OCI-LY7 (cell line): ENCODE data around the gene BAHCC1. TPM values are rescaled to one million over a fixed set of nuclear protein-coding genes. Genes with fewer than 3 reads are reported as not detected.

Experiments used
- BruUV-seq: library from RNA; stranded (reverse); fragments of 400-500 nt; replicated peaks from 2 replicates; lab custom pipeline; 2021; lab: Mats Ljungman, UMichigan
- CTCF ChIA-PET: fragments of 300-600 bp; sonication (Branson Sonifier 250); formaldehyde crosslinking; loops from one replicate; lab custom pipeline; 2022; ENCODE audit warnings: antibody characterized with exemption; ENCODE audit not compliant: unreplicated experiment; lab: Charles Lee
- POLR2A ChIA-PET: fragments of 300-600 bp; sonication (Branson Sonifier 250); formaldehyde crosslinking; loops from one replicate; lab custom pipeline; 2022; ENCODE audit warnings: antibody characterized with exemption; lab: Charles Lee
- DNase-seq: peaks from one replicate; pipeline ENCODE4 v3.0.0-alpha.2; 2015; ENCODE audit warnings: low spot score
- H2AFZ ChIP-seq: fragments of 200-600 bp; sonication (generic), shearing (Covaris generic); 2 replicates; pipeline ENCODE4 v1.6.1; 2014; ENCODE audit warnings: mild to moderate bottlenecking, antibody characterized with exemption, low read length, moderate library complexity
- H3K27ac ChIP-seq: fragments of 200-600 bp; sonication (generic); 2 replicates; pipeline ENCODE4 v1.5.1; 2014; ENCODE audit warnings: mixed run types, low read depth, mild to moderate bottlenecking, moderate library complexity, low read length, inconsistent platforms; ENCODE audit not compliant: poor library complexity, severe bottlenecking
- H3K36me3 ChIP-seq: fragments of 200-600 bp; sonication (generic); 2 replicates; pipeline ENCODE4 v1.6.1; 2014; ENCODE audit warnings: mild to moderate bottlenecking, antibody characterized with exemption, low read length, moderate library complexity, mixed read lengths; ENCODE audit not compliant: insufficient read depth
- H3K4me1 ChIP-seq: fragments of 200-600 bp; sonication (generic); 2 replicates; pipeline ENCODE4 v1.5.1; 2014; ENCODE audit warnings: mild to moderate bottlenecking, low read length; ENCODE audit not compliant: insufficient read depth, poor library complexity, severe bottlenecking
- H3K4me2 ChIP-seq: fragments of 200-600 bp; sonication (generic); 2 replicates; pipeline ENCODE4 v1.6.1; 2014; ENCODE audit warnings: mild to moderate bottlenecking, low read length
- H3K4me3 ChIP-seq: fragments of 200-600 bp; sonication (generic); 2 replicates; pipeline ENCODE4 v1.5.1; 2014; ENCODE audit warnings: mild to moderate bottlenecking, low read depth, low read length; ENCODE audit not compliant: poor library complexity, severe bottlenecking
- H3K79me2 ChIP-seq: fragments of 200-600 bp; sonication (generic); 2 replicates; pipeline ENCODE4 v1.6.1; 2016; ENCODE audit warnings: low read depth, mild to moderate bottlenecking, low read length, moderate library complexity, mixed read lengths; ENCODE audit not compliant: insufficient read depth
- H3K9me2 ChIP-seq: fragments of 200-600 bp; sonication (generic); 2 replicates; pipeline ENCODE4 v1.6.1; 2016; ENCODE audit warnings: mild to moderate bottlenecking, low read length, mixed read lengths; ENCODE audit not compliant: insufficient read depth
- H3K9me3 ChIP-seq: fragments of 200-600 bp; sonication (generic); 2 replicates; pipeline ENCODE4 v1.6.1; 2014; ENCODE audit warnings: mild to moderate bottlenecking, mixed run types, low read length, mixed read lengths
- H4K20me1 ChIP-seq: fragments of 200-600 bp; sonication (generic); 2 replicates; pipeline ENCODE4 v1.6.1; 2014; ENCODE audit warnings: mild to moderate bottlenecking, antibody characterized with exemption, low read length, moderate library complexity, mixed read lengths; ENCODE audit not compliant: insufficient read depth
- EZH2phosphoT487 ChIP-seq: fragments of 200-600 bp; sonication (generic); IDR thresholded peaks from 2 replicates; pipeline ENCODE4 v1.6.1; 2018; ENCODE audit warnings: low read depth, borderline replicate concordance, mild to moderate bottlenecking, mixed run types, antibody characterized with exemption, low read length, moderate library complexity, mixed read lengths
- intact Hi-C: fragments of 100-400 bp; cut with micrococcal nuclease; formaldehyde crosslinking; loops from one replicate; pipeline ENCODE4 v1.10.0; 2022; ENCODE audit not compliant: unreplicated experiment
- total RNA-seq, 2 experiments: library from RNA; depleted of rRNA in 1 of 2; stranded (reverse); fragments of >200 nt in 1 of 2; shearing (Covaris generic) in 1 of 2; gene quantifications; 2 replicates each; pipeline ENCODE4 v1.2.3, GENCODE V29; 2014 to 2022
- TF ChIP-seq, protein P1 (sequence below): fragments of 200-600 bp; sonication (generic); conservative IDR thresholded peaks from 2 replicates; pipeline ENCODE4 v1.5.1; 2014; ENCODE audit warnings: mild to moderate bottlenecking, antibody characterized with exemption, low read length, moderate library complexity, mixed read lengths

BAHCC1 gene
- total RNA-seq, 2 experiments from 2014 or later = 5.2 to 5.5 TPM

DNA sequence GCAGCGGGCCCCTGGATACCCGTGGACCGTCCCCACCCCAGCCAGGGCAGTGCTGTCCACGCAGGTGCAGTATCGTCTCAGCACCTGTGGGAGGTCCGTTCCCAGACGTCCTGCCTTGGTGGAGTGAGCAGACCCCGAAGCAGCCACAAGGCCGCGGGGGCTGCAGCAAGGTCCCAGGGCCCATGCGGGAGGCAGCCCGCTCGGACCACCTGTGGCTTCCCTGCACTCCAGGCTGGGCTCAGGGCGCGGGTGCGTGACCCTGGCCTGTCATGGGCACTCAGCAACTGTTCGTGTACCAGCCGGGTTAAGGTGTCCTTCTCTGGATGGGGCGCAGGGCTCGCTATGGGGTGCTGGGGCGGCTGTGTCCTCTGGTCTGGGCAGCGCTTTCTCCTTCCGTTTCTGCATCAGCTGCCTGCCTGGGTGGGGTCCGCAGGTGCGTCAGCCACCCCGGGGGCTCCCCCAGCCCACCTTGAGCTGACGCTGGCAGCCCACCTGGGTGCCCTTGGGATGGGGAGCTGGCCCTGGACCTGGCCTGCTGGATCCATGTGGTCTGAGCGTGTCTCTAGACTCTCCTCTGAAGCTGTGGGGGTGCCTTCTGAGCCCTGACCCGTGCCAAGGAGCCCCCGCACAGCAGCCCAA, 18.4 kb downstream of the BAHCC1 start:
- Histone ChIP-seq H4K20me1 (no peaks in the 10 kb centered on the region), H3K4me1 (no peaks in the 10 kb centered on the region), H3K79me2 (no peaks in the 10 kb centered on the region), H2AFZ (no peak overlapping the region), H3K9me2 (no peaks in the 10 kb centered on the region), H3K27ac (no peak overlapping the region), H3K4me3 (no peak overlapping the region), H3K9me3 (no peaks in the 10 kb centered on the region), H3K36me3 (no peaks in the 10 kb centered on the region), H3K4me2 (no peak overlapping the region)
- ChIA-PET CTCF (no interaction called here), POLR2A (no interaction called here)
- intact Hi-C loops = no loop called here
- no peak for DNase-seq
- no TSS peak for BruUV-seq
- TF ChIP-seq, protein P1, sequence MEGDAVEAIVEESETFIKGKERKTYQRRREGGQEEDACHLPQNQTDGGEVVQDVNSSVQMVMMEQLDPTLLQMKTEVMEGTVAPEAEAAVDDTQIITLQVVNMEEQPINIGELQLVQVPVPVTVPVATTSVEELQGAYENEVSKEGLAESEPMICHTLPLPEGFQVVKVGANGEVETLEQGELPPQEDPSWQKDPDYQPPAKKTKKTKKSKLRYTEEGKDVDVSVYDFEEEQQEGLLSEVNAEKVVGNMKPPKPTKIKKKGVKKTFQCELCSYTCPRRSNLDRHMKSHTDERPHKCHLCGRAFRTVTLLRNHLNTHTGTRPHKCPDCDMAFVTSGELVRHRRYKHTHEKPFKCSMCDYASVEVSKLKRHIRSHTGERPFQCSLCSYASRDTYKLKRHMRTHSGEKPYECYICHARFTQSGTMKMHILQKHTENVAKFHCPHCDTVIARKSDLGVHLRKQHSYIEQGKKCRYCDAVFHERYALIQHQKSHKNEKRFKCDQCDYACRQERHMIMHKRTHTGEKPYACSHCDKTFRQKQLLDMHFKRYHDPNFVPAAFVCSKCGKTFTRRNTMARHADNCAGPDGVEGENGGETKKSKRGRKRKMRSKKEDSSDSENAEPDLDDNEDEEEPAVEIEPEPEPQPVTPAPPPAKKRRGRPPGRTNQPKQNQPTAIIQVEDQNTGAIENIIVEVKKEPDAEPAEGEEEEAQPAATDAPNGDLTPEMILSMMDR = no peak
- TF ChIP-seq EZH2phosphoT487 = no peak

- BruUV-seq = no TSS peak
- H3K9me2 ChIP-seq = no peaks in the 10 kb centered on the region
- H3K36me3 ChIP-seq = no peaks in the 10 kb centered on the region
- no peak overlapping the region for H3K4me3 ChIP-seq
- DNase-seq = no peak
- H2AFZ ChIP-seq = no peak overlapping the region
- no peaks in the 10 kb centered on the region for H3K9me3 ChIP-seq
- H3K4me1 ChIP-seq = no peaks in the 10 kb centered on the region
- H4K20me1 ChIP-seq = no peaks in the 10 kb centered on the region
- intact Hi-C loops = no loop called here
- no peaks in the 10 kb centered on the region for H3K79me2 ChIP-seq
- TF ChIP-seq, protein P1 = no peak
- TF ChIP-seq EZH2phosphoT487 = no peak
- no peak overlapping the region for H3K27ac ChIP-seq
- ChIA-PET CTCF (no interaction called here), POLR2A (no interaction called here)
- no peak overlapping the region for H3K4me2 ChIP-seq
Observed at GRCh38 chr17:81414756-81415516, 19.7 kb downstream of the BAHCC1 start.

DNA sequence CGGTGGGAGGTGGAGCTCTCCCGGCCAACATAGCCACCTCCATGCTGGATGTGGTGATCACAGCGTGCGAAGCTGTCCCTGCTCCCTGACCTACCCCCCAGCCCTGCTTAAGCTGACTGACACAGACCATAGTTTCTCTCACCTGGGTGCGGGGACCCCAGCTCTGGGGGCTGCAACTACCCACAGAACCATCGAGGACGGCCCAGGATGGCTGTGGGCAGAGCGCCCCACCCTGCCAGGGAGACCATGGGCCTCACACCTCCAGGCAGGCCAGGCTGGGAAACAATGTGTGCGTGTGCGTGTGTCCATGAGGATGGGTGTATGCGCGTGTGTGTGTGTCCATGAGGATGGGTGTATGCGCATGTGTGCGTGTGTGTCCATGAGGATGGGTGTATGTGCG, 20.4 kb downstream of the BAHCC1 start:
- Histone ChIP-seq H3K27ac (no peak overlapping the region), H3K9me3 (no peaks in the 10 kb centered on the region), H3K4me3 (no peak overlapping the region), H2AFZ (no peak overlapping the region), H3K9me2 (no peaks in the 10 kb centered on the region), H3K4me1 (no peaks in the 10 kb centered on the region), H3K36me3 (no peaks in the 10 kb centered on the region), H3K79me2 (no peaks in the 10 kb centered on the region), H4K20me1 (no peaks in the 10 kb centered on the region), H3K4me2 (no peak overlapping the region)
- TF ChIP-seq, protein P1 = no peak
- TF ChIP-seq EZH2phosphoT487 = no peak
- intact Hi-C loops = no loop called here
- no peak for DNase-seq
- POLR2A ChIA-PET = no interaction called here
- CTCF ChIA-PET = no interaction called here
- BruUV-seq = no TSS peak
